ENCODE data around the gene CCDC9. TPM values are rescaled to one million over a fixed set of nuclear protein-coding genes. Genes with fewer than 3 reads are reported as not detected.

The CCDC9 gene
- total RNA-seq (10 to 100 TPM; 18.1 to 27.5 (median 22.4) TPM), polyA plus RNA-seq (27.8 TPM)
- long read RNA-seq, donor 1, transcript CCDC9-201 (12 exons, 2,093 nt) = major isoform, 7 of 17 reads
- long read RNA-seq, donor 1, partial matches to known transcripts = 3 of 17 reads
- long read RNA-seq, donor 1, other reads (novel, unspliced or antisense) = 7 of 17 reads
- long read RNA-seq, donor 2, transcript CCDC9-201 (12 exons, 2,093 nt) = major isoform, 6 of 9 reads
- long read RNA-seq, donor 2, partial matches to known transcripts = 0 of 9 reads
- long read RNA-seq, donor 2, other reads (novel, unspliced or antisense) = 3 of 9 reads
- long read RNA-seq, donor 3, partial matches to known transcripts = 1 of 3 reads
- long read RNA-seq, donor 3, other reads (novel, unspliced or antisense) = 2 of 3 reads
- long read RNA-seq, donor 4, partial matches to known transcripts = 1 of 5 reads
- long read RNA-seq, donor 4, other reads (novel, unspliced or antisense) = 1 of 5 reads

DNA sequence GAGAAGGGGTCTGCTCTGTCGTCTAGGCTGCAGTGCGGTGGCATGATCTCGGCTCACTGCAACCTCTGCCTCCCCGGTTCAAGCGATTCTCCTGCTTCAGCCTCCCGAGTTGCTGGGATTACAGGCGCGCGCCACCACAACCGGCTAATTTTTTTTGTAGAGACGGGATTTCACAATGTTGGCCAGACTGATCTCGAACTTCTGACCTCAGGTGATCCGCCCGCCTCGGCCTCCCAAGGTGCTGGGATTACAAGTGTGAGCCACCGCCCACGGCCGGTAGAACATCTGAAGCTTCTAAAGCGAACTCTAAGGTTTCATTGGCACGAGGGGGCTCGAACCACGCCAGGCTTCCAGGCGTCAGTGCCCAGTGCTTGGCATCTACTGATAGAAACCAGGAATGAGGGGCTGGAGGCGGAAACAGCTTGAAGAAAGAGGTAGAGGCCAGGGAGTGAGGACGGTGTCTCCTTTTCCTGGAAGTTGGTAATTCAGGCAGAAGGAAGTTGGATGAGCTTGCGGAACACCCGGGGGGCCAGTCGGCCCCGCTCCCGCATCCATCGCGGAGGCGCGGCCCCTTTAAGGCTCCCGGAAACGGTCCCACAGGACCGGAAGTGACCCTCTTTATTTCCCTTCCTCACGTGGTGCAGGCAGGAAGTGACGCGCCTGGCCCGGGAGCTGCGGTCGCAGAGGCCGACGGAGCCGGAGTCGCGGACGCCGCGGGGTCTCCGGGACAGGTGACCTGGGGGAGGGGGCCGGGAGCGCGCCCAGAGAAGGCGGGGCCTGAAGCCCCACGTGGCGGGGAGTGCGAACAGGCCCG, at the start of gene CCDC9:
Gene CCDC9, plus strand, starts transcription at position 647 of the 814 bp plus-strand sequence. CDS start 1,876 bp downstream, outside the sequence.
- Histone ChIP-seq H3K4me1 (ENCODE audit: control insufficient read depth, insufficient read depth, low read length) (peaks cover 4% of the 10 kb centered on the region), H3K4me3 (ENCODE audit: low read length) (peak within 1 kb of the TSS; percentile 86), H3K27me3 (ENCODE audit: control insufficient read depth, insufficient read depth) (no peaks in the 10 kb centered on the region), H3K27ac (ENCODE audit: low read length) (peak within 1 kb of the TSS; percentile 96), H3K9me3 (ENCODE audit: control insufficient read depth, low read length) (no peaks in the 10 kb centered on the region)
- WGBS = 17% methylated on average over 60 of the region's 60 CpGs
- DNase-seq (peak; percentile 97 to 98 (median 98)), ATAC-seq (peak; percentile 72 to 75)
- intact Hi-C loops (cut with DNase I) = no loop called here

DNA sequence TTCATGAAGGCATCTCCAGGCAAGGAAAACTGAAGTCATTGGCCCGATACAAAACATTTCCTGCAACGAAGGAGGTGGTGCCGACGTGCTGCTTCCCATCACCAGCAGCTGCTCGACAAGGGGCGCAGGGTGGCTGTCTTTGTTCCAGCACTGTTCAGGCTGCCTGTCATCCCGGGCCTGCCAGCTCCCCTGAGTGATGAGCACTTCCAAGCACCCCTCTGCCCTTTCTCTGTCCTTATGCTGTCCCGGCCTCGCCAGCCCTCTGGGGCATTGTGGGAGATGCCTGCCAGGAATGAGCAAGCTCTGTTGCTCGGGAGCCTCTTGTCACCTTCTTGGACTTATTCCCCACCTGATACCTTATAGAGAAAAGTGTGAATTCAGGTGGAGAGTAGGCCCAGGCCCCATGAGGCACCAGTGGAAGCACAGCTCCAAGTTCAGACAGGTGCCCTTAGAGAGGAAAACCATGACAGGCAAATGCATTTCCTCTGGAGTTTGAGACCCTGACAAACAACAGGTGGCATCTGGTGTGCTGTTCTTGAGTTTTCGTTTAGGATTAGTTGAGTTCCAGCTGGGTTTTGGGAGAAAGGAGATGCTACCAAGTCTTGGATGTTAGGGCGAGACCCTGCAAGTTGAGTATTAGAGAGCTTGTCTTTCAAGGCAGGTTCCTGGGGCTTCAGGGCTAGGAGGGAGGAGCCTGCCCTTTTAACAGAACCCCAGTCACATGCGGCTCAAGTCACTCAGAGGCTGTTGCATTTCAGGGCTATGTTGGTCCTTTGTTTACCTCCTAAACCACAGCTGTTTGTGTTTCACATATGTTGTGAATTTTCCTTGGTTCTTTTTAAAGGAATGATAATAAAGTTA, 46.8 kb upstream of the CCDC9 start:
- 57% methylated on average over 13 of the region's 13 CpGs for WGBS
- no peaks in the 10 kb centered on the region for H3K27me3 ChIP-seq (ENCODE audit: control insufficient read depth, insufficient read depth)
- DNase-seq = peak in 2 of 3 donors; percentile 74 to 80
- H3K4me1 ChIP-seq (ENCODE audit: control insufficient read depth, insufficient read depth, low read length) = no peaks in the 10 kb centered on the region
- ATAC-seq = peak; percentile 75 to 80
- intact Hi-C loops (cut with DNase I) = loop anchor here in 3 of 4 donors (2.0 to 10.0 kb wide), 4 partner anchors 19 to 55 kb away; no protein-coding TSS in a partner anchor
- H3K27ac ChIP-seq (ENCODE audit: low read length) = peak overlapping the region; percentile 68
- no peaks in the 10 kb centered on the region for H3K9me3 ChIP-seq (ENCODE audit: control insufficient read depth, low read length)
- no peak overlapping the region for H3K4me3 ChIP-seq (ENCODE audit: low read length)

DNA sequence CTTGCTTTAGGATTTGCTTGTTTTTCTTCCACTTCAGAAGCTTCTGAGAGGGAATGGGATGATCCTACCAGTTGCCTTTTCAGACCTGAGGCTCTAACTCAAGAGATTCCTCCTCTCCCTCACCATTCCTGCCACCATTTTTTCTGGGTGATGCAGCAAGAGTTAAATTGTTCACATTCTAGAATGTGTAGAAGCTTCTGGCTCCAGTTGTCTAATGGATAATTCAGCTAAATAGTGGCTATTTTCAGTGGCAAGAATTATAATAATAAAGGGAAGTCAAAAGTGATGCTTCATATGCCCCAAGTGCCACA, 46.2 kb upstream of the CCDC9 start:
- Histone ChIP-seq H3K9me3 (ENCODE audit: control insufficient read depth, low read length) (no peaks in the 10 kb centered on the region), H3K4me1 (ENCODE audit: control insufficient read depth, insufficient read depth, low read length) (no peaks in the 10 kb centered on the region), H3K4me3 (ENCODE audit: low read length) (no peak overlapping the region), H3K27me3 (ENCODE audit: control insufficient read depth, insufficient read depth) (no peaks in the 10 kb centered on the region), H3K27ac (ENCODE audit: low read length) (peak overlapping the region; percentile 67)
- ATAC-seq (no peak), DNase-seq (no peak)
- intact Hi-C loops (cut with DNase I) = loop anchor here in 3 of 4 donors (2.0 to 5.0 kb wide), 3 partner anchors 19 to 37 kb away; no protein-coding TSS in a partner anchor

DNA sequence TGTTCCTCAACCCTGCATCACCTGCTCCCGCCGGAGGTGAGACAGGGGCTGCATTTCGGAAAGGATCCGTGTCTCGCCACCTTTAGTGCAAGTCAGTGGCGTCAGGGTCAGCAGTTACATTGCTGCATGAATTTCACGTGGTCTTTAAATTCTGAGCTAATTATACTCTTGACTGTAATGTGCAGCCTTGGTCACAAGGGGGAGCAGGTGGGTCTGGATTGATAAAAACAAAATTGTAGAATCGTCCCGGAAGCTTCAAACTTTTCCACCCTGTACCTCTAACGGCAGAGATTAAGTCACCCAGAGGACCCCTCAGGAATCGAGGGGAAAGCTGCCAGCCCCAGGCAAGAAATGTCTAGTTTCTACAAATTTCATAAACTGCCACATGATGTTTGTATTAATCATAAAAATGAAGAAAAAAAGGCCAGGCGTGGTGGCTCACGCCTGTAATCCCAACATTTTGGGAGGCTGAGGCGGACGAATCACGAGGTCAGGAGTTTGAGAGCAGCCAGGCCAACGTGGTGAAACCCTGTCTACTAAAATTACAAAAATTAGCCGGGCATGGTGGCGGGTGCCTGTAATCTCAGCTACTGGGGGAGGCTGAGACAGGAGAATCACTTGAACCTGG, 45.5 kb upstream of the CCDC9 start:
- Histone ChIP-seq H3K27me3 (ENCODE audit: control insufficient read depth, insufficient read depth) (no peaks in the 10 kb centered on the region), H3K4me3 (ENCODE audit: low read length) (no peak overlapping the region), H3K4me1 (ENCODE audit: control insufficient read depth, insufficient read depth, low read length) (no peaks in the 10 kb centered on the region), H3K9me3 (ENCODE audit: control insufficient read depth, low read length) (no peaks in the 10 kb centered on the region), H3K27ac (ENCODE audit: low read length) (peak overlapping the region; percentile 67)
- 33% methylated on average over 19 of the region's 19 CpGs for WGBS
- intact Hi-C loops (cut with DNase I) = loop anchor here in 3 of 4 donors (2.0 to 5.0 kb wide), 3 partner anchors 20 to 36 kb away; no protein-coding TSS in a partner anchor
- ATAC-seq (peak; percentile 53 to 68), DNase-seq (peak in 2 of 3 donors; percentile 61 to 83)

GRCh38 chr19:47215581-47215980, 40.7 kb upstream of the CCDC9 start:
- intact Hi-C loops (cut with DNase I) = no loop called here
- WGBS = 87% methylated on average over 5 of the region's 5 CpGs
- H3K4me3 ChIP-seq (ENCODE audit: low read length) = no peak overlapping the region

GRCh38 chr19:47221080-47221841, 35.1 kb upstream of the CCDC9 start:
- Histone ChIP-seq H3K9me3 (ENCODE audit: control insufficient read depth, low read length) (no peaks in the 10 kb centered on the region), H3K4me1 (ENCODE audit: control insufficient read depth, insufficient read depth, low read length) (peaks cover 2% of the 10 kb centered on the region), H3K27ac (ENCODE audit: low read length) (no peak overlapping the region), H3K27me3 (ENCODE audit: control insufficient read depth, insufficient read depth) (no peaks in the 10 kb centered on the region), H3K4me3 (ENCODE audit: low read length) (no peak overlapping the region)
- intact Hi-C loops (cut with DNase I) = no loop called here
- WGBS = 85% methylated on average over 33 of the region's 33 CpGs
- no peak for ATAC-seq
- no peak for DNase-seq

More at GRCh38 chr19:47215581-47215980, 40.7 kb upstream of the CCDC9 start:
- Histone ChIP-seq H3K27ac (ENCODE audit: low read length) (no peak overlapping the region), H3K4me1 (ENCODE audit: control insufficient read depth, insufficient read depth, low read length) (no peaks in the 10 kb centered on the region), H3K27me3 (ENCODE audit: control insufficient read depth, insufficient read depth) (no peaks in the 10 kb centered on the region), H3K9me3 (ENCODE audit: control insufficient read depth, low read length) (no peaks in the 10 kb centered on the region)
- DNase-seq = no peak
- ATAC-seq = no peak

DNA sequence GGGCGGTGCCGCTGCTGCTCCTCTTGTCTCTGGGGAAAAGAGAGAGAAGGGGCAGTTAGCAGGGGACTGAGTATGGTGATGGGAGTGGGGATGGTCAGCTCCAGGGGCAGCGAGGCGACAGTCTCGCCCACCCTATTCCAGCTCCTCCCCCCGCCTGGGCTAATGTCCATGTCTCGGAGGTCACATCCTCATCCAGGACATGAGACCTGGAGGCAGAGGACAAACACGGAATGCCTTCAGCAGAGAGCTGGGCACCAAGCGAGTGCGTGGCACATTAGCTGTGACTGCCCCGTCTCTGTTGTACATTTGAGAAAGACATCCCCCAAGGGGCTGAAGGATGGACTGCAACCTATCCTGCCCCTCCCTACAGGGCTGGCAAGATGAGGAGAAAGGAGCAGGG, 34.4 kb upstream of the CCDC9 start:
- DNase-seq (no peak), ATAC-seq (no peak)
- H3K9me3 ChIP-seq (ENCODE audit: control insufficient read depth, low read length) = no peaks in the 10 kb centered on the region
- H3K27ac ChIP-seq (ENCODE audit: low read length) = no peak overlapping the region
- H3K4me1 ChIP-seq (ENCODE audit: control insufficient read depth, insufficient read depth, low read length) = peaks cover 3% of the 10 kb centered on the region
- H3K4me3 ChIP-seq (ENCODE audit: low read length) = no peak overlapping the region
- intact Hi-C loops (cut with DNase I) = no loop called here
- WGBS = 90% methylated on average over 11 of the region's 11 CpGs
- H3K27me3 ChIP-seq (ENCODE audit: control insufficient read depth, insufficient read depth) = no peaks in the 10 kb centered on the region

- no peaks in the 10 kb centered on the region for H3K27me3 ChIP-seq (ENCODE audit: control insufficient read depth, insufficient read depth)
- H3K4me1 ChIP-seq (ENCODE audit: control insufficient read depth, insufficient read depth, low read length) = peaks cover 4% of the 10 kb centered on the region
- no peaks in the 10 kb centered on the region for H3K9me3 ChIP-seq (ENCODE audit: control insufficient read depth, low read length)
- WGBS = 3% methylated on average over 59 of the region's 59 CpGs
- DNase-seq (peak; percentile 89 to 96 (median 96)), ATAC-seq (peak; percentile 82 to 85)
- H3K4me3 ChIP-seq (ENCODE audit: low read length) = peak overlapping the region; percentile 71
- peak overlapping the region; percentile 95 for H3K27ac ChIP-seq (ENCODE audit: low read length)
- intact Hi-C loops (cut with DNase I) = no loop called here
These were observed 30.4 kb upstream of the CCDC9 start for GRCh38 chr19:47225746-47226425.
